Lower lobe of right lung (tissue), 2 donors: ENCODE data around the gene NDUFS3. TPM values are rescaled to one million over a fixed set of nuclear protein-coding genes. Genes with fewer than 3 reads are reported as not detected.

Experiments
- ATAC-seq, 2 donors: fragments of 200-7000 bp; cut with Tn5 transposase; one replicate each; pipeline ENCODE4 v1.9.1; 2020 to 2022; ENCODE audit warnings: mild to moderate bottlenecking in 2 of 2, moderate library complexity in 2 of 2
- DNase-seq: peaks from one replicate; pipeline ENCODE4 v3.0.0-alpha.2; 2020
- H3K27ac ChIP-seq: fragments of 200-600 bp; one replicate; pipeline ENCODE4 v1.8.0; 2022
- H3K27me3 ChIP-seq: fragments of 200-600 bp; one replicate; pipeline ENCODE4 v1.8.0; 2022; ENCODE audit warnings: low read depth
- H3K36me3 ChIP-seq: fragments of 200-600 bp; one replicate; pipeline ENCODE4 v1.8.0; 2022; ENCODE audit warnings: mild to moderate bottlenecking
- H3K4me1 ChIP-seq: fragments of 200-600 bp; one replicate; pipeline ENCODE4 v1.8.0; 2022
- H3K4me3 ChIP-seq: fragments of 200-600 bp; one replicate; pipeline ENCODE4 v1.8.0; 2022; ENCODE audit warnings: mild to moderate bottlenecking
- H3K9me3 ChIP-seq: fragments of 200-600 bp; one replicate; pipeline ENCODE4 v1.8.0; 2022
- CTCF ChIP-seq: fragments of 200-600 bp; IDR thresholded peaks from one replicate; pipeline ENCODE4 v1.8.0; 2022; ENCODE audit warnings: antibody characterized with exemption, mild to moderate bottlenecking
- intact Hi-C: fragments of 100-400 bp; cut with DNase I; formaldehyde crosslinking; loops from one replicate; pipeline ENCODE4 v1.11.0; 2022
- total RNA-seq: library from RNA; stranded (reverse); fragmentation: NEBNext Ultra II Directional; extraction: Animal tissue kit (Norgen Biotek cat#: 25700); gene quantifications from one replicate; pipeline ENCODE4 v1.2.1, GENCODE V29; 2021
- donor health status: DM: no; HTN: yes; CAD: no; lungs with severe emphysema.

NDUFS3 gene
- total RNA-seq, 1 donor from 2014 or later, result 79.0 TPM

- Histone ChIP-seq H3K4me3 (no peak overlapping the region), H3K27me3 (peaks cover 37% of the 10 kb centered on the region), H3K4me1 (peaks cover 3% of the 10 kb centered on the region), H3K27ac (no peak overlapping the region), H3K9me3 (no peaks in the 10 kb centered on the region), H3K36me3 (peaks cover 11% of the 10 kb centered on the region)
- DNase-seq, result no peak
- ATAC-seq, result no peak
- no peak for TF ChIP-seq CTCF
- intact Hi-C loops, result no loop called here
These were observed 10.2 kb downstream of the NDUFS3 start for GRCh38 chr11:47589118-47589517.

GRCh38 chr11:47589584-47589976, 10.7 kb downstream of the NDUFS3 start:
- DNase-seq, result no peak

GRCh38 chr11:47589977-47590861, 11.3 kb downstream of the NDUFS3 start:
- Histone ChIP-seq H3K27ac (no peak overlapping the region), H3K27me3 (peaks cover 48% of the 10 kb centered on the region), H3K4me1 (peaks cover 6% of the 10 kb centered on the region), H3K36me3 (peaks cover under 1% of the 10 kb centered on the region), H3K9me3 (no peaks in the 10 kb centered on the region), H3K4me3 (peak overlapping the region; percentile 33)
- no peak for ATAC-seq
- DNase-seq, result no peak
- TF ChIP-seq CTCF, result no peak
- intact Hi-C loops, result no loop called here

More at GRCh38 chr11:47589584-47589976, 10.7 kb downstream of the NDUFS3 start:
- TF ChIP-seq CTCF, result no peak
- H3K27ac ChIP-seq, result no peak overlapping the region
- intact Hi-C loops, result no loop called here
- H3K9me3 ChIP-seq, result no peaks in the 10 kb centered on the region
- peaks cover 42% of the 10 kb centered on the region for H3K27me3 ChIP-seq
- no peak for ATAC-seq
- H3K4me3 ChIP-seq, result peak overlapping the region; percentile 33
- H3K4me1 ChIP-seq, result peaks cover 6% of the 10 kb centered on the region
- H3K36me3 ChIP-seq, result peaks cover 7% of the 10 kb centered on the region

- intact Hi-C loops, result no loop called here
- no peak for TF ChIP-seq CTCF
- Histone ChIP-seq H3K9me3 (no peaks in the 10 kb centered on the region), H3K4me1 (peaks cover 6% of the 10 kb centered on the region), H3K27me3 (peaks cover 52% of the 10 kb centered on the region), H3K36me3 (no peaks in the 10 kb centered on the region), H3K27ac (no peak overlapping the region), H3K4me3 (no peak overlapping the region)
- ATAC-seq (no peak), DNase-seq (no peak)
These were observed 12.9 kb downstream of the NDUFS3 start for GRCh38 chr11:47591764-47592163.

- H3K27me3 ChIP-seq, result peaks cover 52% of the 10 kb centered on the region
- no peaks in the 10 kb centered on the region for H3K36me3 ChIP-seq
- intact Hi-C loops, result no loop called here
- no peaks in the 10 kb centered on the region for H3K9me3 ChIP-seq
- no peak overlapping the region for H3K27ac ChIP-seq
- H3K4me3 ChIP-seq, result no peak overlapping the region
- DNase-seq, result no peak
- H3K4me1 ChIP-seq, result peaks cover 6% of the 10 kb centered on the region
- ATAC-seq, result no peak
- no peak for TF ChIP-seq CTCF
These were observed 13.4 kb downstream of the NDUFS3 start for GRCh38 chr11:47592251-47592650.
